Glomerular visceral epithelial cell (primary cell): ENCODE data around the gene KRTAP5-2.

Source experiments
- DNase-seq: peaks from one replicate; pipeline ENCODE4 v3.0.0-alpha.2; 2016; ENCODE audit errors: extremely low spot score

KRTAP5-2 gene

GRCh38 chr11:1567721-1568100 lies 30.4 kb downstream of the KRTAP5-2 start:
- no peak for DNase-seq

- no peak for DNase-seq
Observed at GRCh38 chr11:1567052-1567720, 30.9 kb downstream of the KRTAP5-2 start.

GRCh38 chr11:1566381-1567051 lies 31.6 kb downstream of the KRTAP5-2 start:
- no peak for DNase-seq

- DNase-seq: no peak
Observed at GRCh38 chr11:1565904-1566247, 32.2 kb downstream of the KRTAP5-2 start.

GRCh38 chr11:1565173-1565903 lies 32.8 kb downstream of the KRTAP5-2 start:
- DNase-seq: no peak

- DNase-seq: peak; percentile 94
Observed at GRCh38 chr11:1564535-1565172, 33.4 kb downstream of the KRTAP5-2 start.

- no peak for DNase-seq
Observed at GRCh38 chr11:1563697-1564534, 34.2 kb downstream of the KRTAP5-2 start.

- no peak for DNase-seq
Observed at GRCh38 chr11:1563149-1563638, 34.9 kb downstream of the KRTAP5-2 start.

- no peak for DNase-seq
Observed at GRCh38 chr11:1562469-1563148, 35.5 kb downstream of the KRTAP5-2 start.

GRCh38 chr11:1561955-1562354 lies 36.1 kb downstream of the KRTAP5-2 start:
- no peak for DNase-seq

- no peak for DNase-seq
Observed at GRCh38 chr11:1561266-1561665, 36.8 kb downstream of the KRTAP5-2 start.

- DNase-seq: no peak
Observed at GRCh38 chr11:1560649-1561251, 37.3 kb downstream of the KRTAP5-2 start.

- DNase-seq: no peak
Observed at GRCh38 chr11:1560002-1560648, 38.0 kb downstream of the KRTAP5-2 start.

- peak; percentile 97 for DNase-seq
Observed at GRCh38 chr11:1559111-1559951, 38.8 kb downstream of the KRTAP5-2 start.

GRCh38 chr11:1558775-1559110 lies 39.4 kb downstream of the KRTAP5-2 start:
- no peak for DNase-seq

- DNase-seq: peak; percentile 88
Observed at GRCh38 chr11:1557904-1558774, 40.0 kb downstream of the KRTAP5-2 start.

- no peak for DNase-seq
Observed at GRCh38 chr11:1557051-1557884, 40.8 kb downstream of the KRTAP5-2 start.
